GM10847 (cell line): ENCODE measurements around the gene CLEC2B.

Experiments used
- POLR2A ChIP-seq: IDR thresholded peaks from 2 replicates; pipeline ENCODE4 v1.6.1; 2011; ENCODE audit not compliant: insufficient read length; ENCODE audit errors: extremely low read depth

The CLEC2B gene

DNA sequence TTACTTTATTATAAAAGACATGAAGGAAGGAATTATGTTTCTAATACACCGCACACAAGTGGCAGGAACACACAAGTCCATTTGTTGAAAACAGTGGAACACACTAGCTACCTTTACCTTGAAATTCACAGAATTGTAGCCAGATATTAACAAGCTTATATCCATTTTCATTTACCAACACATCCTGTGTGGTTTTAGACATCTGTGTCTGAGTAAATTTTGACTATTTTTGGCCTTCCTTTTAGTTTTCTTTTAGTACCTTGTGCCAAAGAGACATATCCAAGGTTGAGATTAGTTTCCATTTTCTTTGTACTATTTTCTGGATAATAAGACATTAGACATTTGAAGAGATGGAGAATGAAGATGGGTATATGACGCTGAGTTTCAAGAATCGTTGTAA is 12.1 kb upstream of the CLEC2B start, which contains the start of gene KLRF2:
KLRF2 (plus strand) TSS at position 244 of the 400 bp plus-strand sequence; CDS start at position 351, 107 bp downstream.
- TF ChIP-seq POLR2A, result no peak

DNA sequence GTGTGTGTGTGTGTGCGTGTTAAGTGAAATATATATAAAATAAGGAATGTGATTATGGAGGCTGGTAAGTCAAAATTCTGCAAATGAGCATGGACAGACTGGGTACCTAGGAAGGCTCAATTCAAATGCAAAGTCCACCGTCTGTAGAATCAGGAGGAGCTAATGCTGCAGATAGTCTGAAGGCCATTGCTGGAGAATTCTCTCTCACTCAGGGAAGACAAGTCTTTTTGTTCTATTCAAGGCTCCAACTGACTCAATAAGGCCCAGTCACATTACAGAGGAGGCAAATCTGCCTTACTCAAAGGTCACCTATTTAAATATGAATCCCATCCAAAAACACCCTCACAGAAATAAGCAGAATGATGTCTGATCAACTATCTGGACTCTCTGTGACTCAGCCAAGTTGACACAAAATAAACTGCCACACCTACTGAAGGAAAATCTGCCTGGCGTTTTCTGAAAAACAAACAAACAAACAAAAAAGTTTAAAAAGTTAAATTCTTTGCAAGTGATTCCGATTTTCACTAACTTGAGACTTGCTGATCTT is 11.5 kb upstream of the CLEC2B start:
- TF ChIP-seq POLR2A, result no peak

GRCh38 chr12:9872742-9873141 is 3.6 kb upstream of the CLEC2B start:
- no peak for TF ChIP-seq POLR2A

GRCh38 chr12:9872162-9872561 is 3.0 kb upstream of the CLEC2B start:
- TF ChIP-seq POLR2A, result no peak

DNA sequence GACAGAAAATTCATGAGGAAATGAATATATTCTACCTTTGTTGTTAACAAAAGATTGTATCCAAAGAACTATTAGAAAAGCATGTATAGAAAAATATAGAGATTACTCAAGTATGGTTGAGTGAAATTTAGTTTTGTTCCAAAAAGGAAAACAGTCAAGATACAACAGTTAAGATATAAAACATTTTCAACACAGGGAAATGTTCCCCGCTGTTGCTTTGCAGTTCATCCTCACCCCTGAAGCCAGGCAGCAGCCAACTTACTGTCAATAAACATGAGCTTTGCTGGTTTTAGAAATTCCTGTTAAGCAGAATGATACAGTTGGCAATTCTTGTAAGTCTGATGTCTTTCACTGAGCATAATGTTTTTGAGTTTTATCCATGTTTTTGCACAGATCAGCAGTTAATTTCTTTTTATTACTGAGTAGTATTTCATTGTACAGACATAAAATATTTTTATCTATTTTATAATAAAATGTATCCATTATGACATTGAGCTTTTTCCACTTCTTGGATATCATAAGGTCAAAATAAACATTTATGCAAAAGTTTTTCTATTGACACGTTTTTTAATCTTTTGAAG is 1.2 kb upstream of the CLEC2B start:
- no peak for TF ChIP-seq POLR2A

GRCh38 chr12:9868951-9869306 is 225 bp downstream of the CLEC2B start:
- no peak for TF ChIP-seq POLR2A

DNA sequence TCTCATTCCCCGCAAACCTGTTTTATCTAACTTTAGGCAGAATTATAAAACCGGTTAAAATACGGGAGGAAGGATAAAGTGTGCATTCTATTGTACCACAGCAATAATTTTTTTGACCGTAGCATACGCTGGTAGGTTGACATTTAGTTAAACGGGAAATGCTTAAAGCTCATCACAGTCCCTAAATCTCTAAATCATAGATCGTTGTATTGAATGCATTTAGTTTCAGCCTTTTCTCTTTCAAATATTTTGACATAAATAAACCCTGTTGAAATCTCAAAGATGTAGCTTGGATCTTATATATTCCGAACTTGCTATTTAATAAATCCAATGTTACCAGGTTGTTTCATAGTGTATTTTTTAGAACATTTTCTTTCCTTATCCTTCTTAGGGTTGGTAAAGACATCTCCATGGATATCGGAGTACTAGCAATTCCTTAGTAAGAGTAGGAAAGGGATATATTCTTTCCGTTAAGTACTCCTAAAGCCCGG is 798 bp downstream of the CLEC2B start:
- no peak for TF ChIP-seq POLR2A

DNA sequence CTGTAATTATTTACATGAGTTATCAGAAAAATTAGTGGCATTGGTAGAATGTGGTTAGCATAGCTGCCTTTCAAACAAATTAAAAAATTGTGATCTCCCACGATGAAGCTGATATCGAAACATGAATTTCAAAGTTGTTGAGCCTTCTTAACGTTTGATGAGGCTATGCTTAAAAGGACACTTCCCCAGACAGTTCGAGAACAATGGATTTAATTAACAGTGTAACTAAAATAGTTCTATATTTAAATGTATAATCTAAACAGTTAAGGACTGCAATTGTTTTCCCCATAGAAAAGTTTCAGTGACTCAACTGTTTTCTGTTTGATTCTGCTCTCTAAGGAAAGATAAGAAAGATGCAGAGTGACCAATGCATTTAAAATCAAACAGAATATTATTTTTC is 1.6 kb downstream of the CLEC2B start:
- no peak for TF ChIP-seq POLR2A

- no peak for TF ChIP-seq POLR2A
Measured at GRCh38 chr12:9866860-9867269, 2.3 kb downstream of the CLEC2B start.

GRCh38 chr12:9864913-9865675 is 4.1 kb downstream of the CLEC2B start:
- no peak for TF ChIP-seq POLR2A

DNA sequence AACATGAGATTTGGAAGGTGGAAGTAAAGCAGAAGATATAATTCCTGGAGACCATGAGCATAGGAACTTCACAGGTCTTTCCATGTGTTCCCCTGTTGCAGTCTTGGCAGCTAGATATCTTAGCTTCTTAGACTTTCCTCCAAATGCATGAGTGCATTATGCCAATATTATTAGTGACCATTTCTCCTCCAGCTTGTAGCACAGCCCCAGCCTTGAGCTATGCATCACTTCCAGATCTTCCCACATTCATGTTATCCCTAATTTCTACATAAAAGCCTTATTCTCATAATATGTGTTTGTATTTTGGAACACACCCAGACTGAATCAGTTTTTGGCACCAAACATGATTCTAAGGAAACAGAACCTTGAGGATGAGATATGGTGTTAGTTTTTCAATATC is 11.0 kb downstream of the CLEC2B start:
- no peak for TF ChIP-seq POLR2A

GRCh38 chr12:9856894-9857293 is 12.3 kb downstream of the CLEC2B start:
- TF ChIP-seq POLR2A, result no peak

- no peak for TF ChIP-seq POLR2A
Measured at GRCh38 chr12:9856151-9856550, 13.0 kb downstream of the CLEC2B start.

DNA sequence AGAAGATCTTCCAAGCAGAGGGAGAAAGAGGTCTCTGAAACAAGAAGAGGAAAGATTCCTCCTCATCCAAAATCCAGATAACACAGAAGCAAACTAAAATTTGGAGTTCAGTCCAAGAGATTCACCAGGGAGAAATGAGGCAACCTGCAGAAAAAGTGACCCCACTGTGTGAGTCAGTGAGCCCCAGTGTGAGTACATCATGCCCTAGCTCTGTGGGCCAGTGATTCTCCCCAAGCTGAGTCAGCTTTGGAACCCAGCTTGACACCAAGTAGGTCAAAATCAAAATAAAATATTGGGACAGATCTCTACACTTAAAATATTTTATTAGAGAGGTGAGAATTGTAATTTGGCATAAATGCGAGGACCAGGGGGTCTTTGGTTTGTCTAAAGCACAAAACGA is 17.2 kb downstream of the CLEC2B start:
- no peak for TF ChIP-seq POLR2A

DNA sequence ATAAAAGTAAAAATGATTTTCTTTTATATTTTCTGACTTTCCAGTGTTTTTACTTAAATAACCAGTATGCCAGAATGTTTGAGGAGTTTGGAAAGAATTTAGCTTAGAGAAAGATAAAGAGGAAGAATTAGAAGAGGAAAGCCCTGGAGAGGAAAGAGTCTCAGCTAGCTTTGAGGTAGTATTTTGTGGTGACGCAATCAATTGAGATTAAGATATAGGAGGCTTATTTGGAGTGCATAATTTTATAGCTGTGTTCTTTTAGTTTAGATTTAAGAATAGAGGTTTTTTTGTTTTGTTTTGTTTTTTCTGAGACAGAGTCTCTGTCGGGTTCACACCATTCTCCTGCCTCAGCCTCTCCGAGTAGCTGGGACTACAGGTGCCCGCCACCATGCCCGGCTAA is 18.1 kb downstream of the CLEC2B start:
- TF ChIP-seq POLR2A, result no peak

DNA sequence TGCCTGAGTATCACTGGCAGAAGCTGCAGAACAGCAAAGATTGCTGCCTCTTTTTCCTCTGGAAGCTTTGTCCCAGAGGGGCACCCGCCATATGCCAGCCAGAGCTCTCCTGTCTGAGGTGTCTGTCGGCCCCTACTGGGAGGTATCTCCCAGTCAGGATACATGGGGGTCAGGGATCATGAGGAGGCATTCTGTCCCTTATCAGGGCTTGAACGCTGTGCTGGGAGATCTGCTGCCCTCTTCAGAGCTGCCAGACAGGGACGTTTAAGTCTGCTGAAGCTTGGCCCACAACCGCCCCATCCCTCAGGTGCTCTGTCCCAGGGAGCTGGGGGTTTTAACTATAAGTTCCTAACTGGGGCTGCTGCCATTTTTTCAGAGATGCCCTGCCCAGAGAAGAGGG is 20.3 kb downstream of the CLEC2B start:
- no peak for TF ChIP-seq POLR2A
